Progenitor cell of endocrine pancreas (in vitro differentiated cells): ENCODE results near the gene RRP36. TPM values are rescaled to one million over a fixed set of nuclear protein-coding genes. Genes with fewer than 3 reads are reported as not detected.

Source experiments
- DNase-seq: peaks from one replicate; pipeline ENCODE4 v3.0.0; 2021; ENCODE audit warnings: low spot score; ENCODE audit not compliant: unreplicated experiment
- H3K27ac Mint-ChIP-seq: 2 replicates; pipeline ENCODE4 v1.8.0; 2021; ENCODE audit warnings: mild to moderate bottlenecking, moderate library complexity, mixed read lengths
- H3K27me3 Mint-ChIP-seq: 2 replicates; pipeline ENCODE4 v1.8.0; 2021; ENCODE audit warnings: mixed read lengths
- H3K36me3 Mint-ChIP-seq: 2 replicates; pipeline ENCODE4 v1.8.0; 2022; ENCODE audit warnings: mixed read lengths; ENCODE audit not compliant: insufficient read depth
- H3K4me1 Mint-ChIP-seq: 2 replicates; pipeline ENCODE4 v1.8.0; 2021; ENCODE audit warnings: low read depth, mixed read lengths
- H3K4me3 Mint-ChIP-seq: 2 replicates; pipeline ENCODE4 v1.8.0; 2021; ENCODE audit warnings: low read depth, mild to moderate bottlenecking, moderate library complexity, mixed read lengths
- H3K9me3 Mint-ChIP-seq: 2 replicates; pipeline ENCODE4 v1.8.0; 2021; ENCODE audit warnings: low read depth, mixed read lengths
- total RNA-seq: library from RNA; stranded (reverse); gene quantifications from 2 replicates; pipeline ENCODE4 v1.2.1, GENCODE V29; 2021
- TF ChIP-seq, protein P1 (sequence below): fragments of 200-600 bp; sonication (generic); IDR thresholded peaks from one replicate; pipeline ENCODE4 v1.5.0; 2021; ENCODE audit warnings: antibody characterized with exemption, mild to moderate bottlenecking; ENCODE audit not compliant: unreplicated experiment

RRP36 gene
- total RNA-seq, 1 donor from 2014 or later = 62.4 TPM

DNA sequence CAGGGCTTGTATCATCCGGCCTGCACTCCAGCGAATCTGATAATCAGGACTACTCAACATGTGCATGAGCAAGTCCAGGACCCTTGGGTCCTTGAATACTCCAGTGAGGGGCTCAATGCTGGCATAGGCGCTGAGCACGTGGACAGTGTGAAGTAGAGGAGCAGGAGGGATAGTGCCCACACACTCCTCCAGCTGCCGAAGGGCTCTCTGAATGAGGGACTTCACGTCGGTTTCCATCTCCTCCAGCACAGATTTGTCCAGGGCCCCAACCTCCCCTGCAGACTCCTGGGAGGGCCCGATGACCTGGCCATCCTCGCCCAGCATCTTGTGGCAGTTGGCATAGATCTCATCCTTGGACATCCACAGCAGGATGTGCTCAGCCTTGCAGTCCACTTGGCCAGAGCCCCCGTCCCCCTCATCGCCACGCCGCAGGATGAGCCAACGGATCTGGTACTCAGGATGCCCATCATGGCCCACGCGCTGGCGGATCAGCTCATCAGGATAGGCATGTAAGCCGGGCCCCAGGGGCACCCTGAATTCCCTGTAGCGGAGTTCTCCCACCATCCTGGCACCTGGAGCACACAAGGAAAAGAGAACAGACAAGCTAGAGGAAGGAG, 30.9 kb downstream of the RRP36 start:
- DNase-seq = no peak
- Mint-ChIP-seq H3K27me3 (no peaks in the 10 kb centered on the region), H3K36me3 (peaks cover 14% of the 10 kb centered on the region), H3K27ac (peak overlapping the region; percentile 92), H3K4me3 (peak overlapping the region; percentile 95), H3K4me1 (peaks cover 23% of the 10 kb centered on the region), H3K9me3 (no peaks in the 10 kb centered on the region)
- TF ChIP-seq, protein P1, sequence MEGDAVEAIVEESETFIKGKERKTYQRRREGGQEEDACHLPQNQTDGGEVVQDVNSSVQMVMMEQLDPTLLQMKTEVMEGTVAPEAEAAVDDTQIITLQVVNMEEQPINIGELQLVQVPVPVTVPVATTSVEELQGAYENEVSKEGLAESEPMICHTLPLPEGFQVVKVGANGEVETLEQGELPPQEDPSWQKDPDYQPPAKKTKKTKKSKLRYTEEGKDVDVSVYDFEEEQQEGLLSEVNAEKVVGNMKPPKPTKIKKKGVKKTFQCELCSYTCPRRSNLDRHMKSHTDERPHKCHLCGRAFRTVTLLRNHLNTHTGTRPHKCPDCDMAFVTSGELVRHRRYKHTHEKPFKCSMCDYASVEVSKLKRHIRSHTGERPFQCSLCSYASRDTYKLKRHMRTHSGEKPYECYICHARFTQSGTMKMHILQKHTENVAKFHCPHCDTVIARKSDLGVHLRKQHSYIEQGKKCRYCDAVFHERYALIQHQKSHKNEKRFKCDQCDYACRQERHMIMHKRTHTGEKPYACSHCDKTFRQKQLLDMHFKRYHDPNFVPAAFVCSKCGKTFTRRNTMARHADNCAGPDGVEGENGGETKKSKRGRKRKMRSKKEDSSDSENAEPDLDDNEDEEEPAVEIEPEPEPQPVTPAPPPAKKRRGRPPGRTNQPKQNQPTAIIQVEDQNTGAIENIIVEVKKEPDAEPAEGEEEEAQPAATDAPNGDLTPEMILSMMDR = no peak

- TF ChIP-seq, protein P1 = no peak
- no peak for DNase-seq
- Mint-ChIP-seq H3K9me3 (no peaks in the 10 kb centered on the region), H3K27me3 (no peaks in the 10 kb centered on the region), H3K27ac (peak overlapping the region; percentile 92), H3K4me1 (peaks cover 23% of the 10 kb centered on the region), H3K4me3 (peak overlapping the region; percentile 95), H3K36me3 (peaks cover 13% of the 10 kb centered on the region)
These were observed 31.6 kb downstream of the RRP36 start for GRCh38 chr6:43052842-43053544.

DNA sequence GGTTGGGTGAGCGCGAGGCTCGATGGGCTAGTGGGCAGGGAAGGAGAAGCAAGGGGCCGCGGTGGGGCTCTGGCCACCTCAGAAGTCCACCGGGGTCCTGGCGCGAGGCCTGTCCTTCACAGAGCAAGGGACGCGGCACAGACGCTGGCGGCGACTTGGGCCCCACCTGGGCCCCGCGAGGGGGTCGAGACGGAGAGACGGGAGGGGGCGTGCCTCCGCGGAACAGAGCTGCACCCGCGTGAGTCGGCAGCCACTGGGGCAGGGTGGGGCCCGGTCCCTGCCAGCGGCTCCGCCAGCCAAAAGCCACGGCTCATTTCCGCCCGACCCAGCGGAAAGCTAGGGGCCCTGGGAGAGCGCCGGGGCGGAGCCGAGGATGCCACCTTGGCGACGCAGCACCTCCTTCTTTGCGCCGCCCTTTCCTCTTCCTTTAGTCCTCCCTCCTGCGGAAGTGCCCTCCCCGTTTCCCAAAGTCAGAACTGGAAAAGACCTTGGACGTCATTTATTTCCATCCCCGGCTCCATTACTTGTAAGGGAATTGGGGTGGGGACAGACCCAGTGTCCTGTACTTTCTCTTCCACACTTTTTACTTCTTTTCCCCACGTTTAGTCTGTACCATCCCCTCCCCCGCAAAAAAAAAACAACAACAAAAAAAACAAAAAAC, 32.3 kb downstream of the RRP36 start, which contains the start of gene CUL7:
CUL7 (minus strand) TSS at position 307 of the 661 bp plus-strand sequence. CDS start 1,063 bp downstream, outside the sequence.
- Mint-ChIP-seq H3K9me3 (no peaks in the 10 kb centered on the region), H3K36me3 (peaks cover 13% of the 10 kb centered on the region), H3K27me3 (no peaks in the 10 kb centered on the region), H3K4me3 (peak within 1 kb of the TSS; percentile 95), H3K27ac (peak within 1 kb of the TSS; percentile 92), H3K4me1 (peaks cover 28% of the 10 kb centered on the region)
- TF ChIP-seq, protein P1 = no peak
- peak; percentile 74 for DNase-seq

DNA sequence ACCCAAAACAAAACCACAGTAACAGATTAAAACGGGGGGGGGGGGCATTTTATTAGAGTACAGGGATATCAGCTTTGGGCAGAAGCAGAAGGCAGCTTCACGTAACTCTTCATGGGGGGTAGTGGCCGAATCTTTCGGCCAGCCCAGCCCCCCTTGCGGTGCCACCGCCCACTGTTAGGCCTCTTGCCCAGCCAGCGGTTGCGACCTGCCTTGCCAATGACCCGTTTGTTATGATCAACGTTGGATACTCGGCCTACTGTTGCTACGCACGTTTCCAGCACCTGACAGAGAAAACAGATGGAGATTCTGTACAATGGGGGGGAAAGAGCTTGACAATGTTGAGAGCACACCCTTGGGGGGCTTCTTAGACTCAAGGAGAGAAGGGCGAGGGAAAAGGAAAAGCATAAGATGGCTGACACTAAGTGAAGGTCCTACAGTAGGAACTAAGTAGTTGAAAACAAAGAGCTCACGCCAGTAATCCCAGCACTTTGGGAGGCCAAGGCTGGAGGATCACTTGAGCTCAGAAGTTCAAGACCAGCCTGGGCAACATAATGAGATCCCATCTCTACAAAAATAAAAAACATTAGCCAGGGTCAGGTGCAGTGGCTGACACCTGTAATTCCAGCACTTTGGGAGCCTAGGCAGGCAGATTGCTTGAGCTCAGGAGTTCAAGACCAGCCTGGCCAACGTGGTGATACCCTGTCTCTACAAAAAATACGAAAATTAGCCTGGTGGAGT, 33.0 kb downstream of the RRP36 start:
- TF ChIP-seq, protein P1 = no peak
- Mint-ChIP-seq H3K4me1 (peaks cover 30% of the 10 kb centered on the region), H3K27me3 (no peaks in the 10 kb centered on the region), H3K36me3 (peaks cover 13% of the 10 kb centered on the region), H3K9me3 (no peaks in the 10 kb centered on the region), H3K4me3 (peak overlapping the region; percentile 95), H3K27ac (peak overlapping the region; percentile 88)
- no peak for DNase-seq

- no peaks in the 10 kb centered on the region for H3K9me3 Mint-ChIP-seq
- no peak for DNase-seq
- H3K27me3 Mint-ChIP-seq = no peaks in the 10 kb centered on the region
- no peak overlapping the region for H3K27ac Mint-ChIP-seq
- H3K4me3 Mint-ChIP-seq = no peak overlapping the region
- peaks cover 6% of the 10 kb centered on the region for H3K36me3 Mint-ChIP-seq
- TF ChIP-seq, protein P1 = no peak
- peaks cover 40% of the 10 kb centered on the region for H3K4me1 Mint-ChIP-seq
These were observed 34.5 kb downstream of the RRP36 start for GRCh38 chr6:43055966-43056365.
